Keratinocyte (primary cell): ENCODE data around the gene PPARGC1A.

Experiments used
- EZH2 ChIP-seq: IDR thresholded peaks from one replicate; pipeline ENCODE4 v1.6.1; 2012; ENCODE audit warnings: inconsistent platforms, mild to moderate bottlenecking, low read length, moderate library complexity
- TF ChIP-seq, protein P1 (sequence below), 3 experiments: IDR thresholded peaks in 1 of 3; conservative IDR thresholded peaks in 1 of 3; optimal IDR thresholded peaks in 1 of 3; 2 replicates in 2 of 3; 3 replicates in 1 of 3; pipeline versions ENCODE3 to v1.5.1; 2011; ENCODE audit warnings: low read length in 3 of 3, mild to moderate bottlenecking in 3 of 3, moderate library complexity in 2 of 3, control low read depth in 1 of 3, inconsistent platforms in 1 of 3; ENCODE audit not compliant: insufficient read depth in 2 of 3; ENCODE audit errors: extremely low read depth in 1 of 3

GRCh38 chr4:23878246-23878891 is 11.5 kb downstream of the PPARGC1A start:
- TF ChIP-seq, protein P1, sequence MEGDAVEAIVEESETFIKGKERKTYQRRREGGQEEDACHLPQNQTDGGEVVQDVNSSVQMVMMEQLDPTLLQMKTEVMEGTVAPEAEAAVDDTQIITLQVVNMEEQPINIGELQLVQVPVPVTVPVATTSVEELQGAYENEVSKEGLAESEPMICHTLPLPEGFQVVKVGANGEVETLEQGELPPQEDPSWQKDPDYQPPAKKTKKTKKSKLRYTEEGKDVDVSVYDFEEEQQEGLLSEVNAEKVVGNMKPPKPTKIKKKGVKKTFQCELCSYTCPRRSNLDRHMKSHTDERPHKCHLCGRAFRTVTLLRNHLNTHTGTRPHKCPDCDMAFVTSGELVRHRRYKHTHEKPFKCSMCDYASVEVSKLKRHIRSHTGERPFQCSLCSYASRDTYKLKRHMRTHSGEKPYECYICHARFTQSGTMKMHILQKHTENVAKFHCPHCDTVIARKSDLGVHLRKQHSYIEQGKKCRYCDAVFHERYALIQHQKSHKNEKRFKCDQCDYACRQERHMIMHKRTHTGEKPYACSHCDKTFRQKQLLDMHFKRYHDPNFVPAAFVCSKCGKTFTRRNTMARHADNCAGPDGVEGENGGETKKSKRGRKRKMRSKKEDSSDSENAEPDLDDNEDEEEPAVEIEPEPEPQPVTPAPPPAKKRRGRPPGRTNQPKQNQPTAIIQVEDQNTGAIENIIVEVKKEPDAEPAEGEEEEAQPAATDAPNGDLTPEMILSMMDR (optimal IDR thresholded peaks at IDR 0.05 in 1 of 3, IDR thresholded peaks at IDR 0.05 in 1 of 3, conservative IDR thresholded peaks at IDR 0.05 in 1 of 3; ENCODE audit: extremely low read depth in 1 of 3, insufficient read depth in 2 of 3, low read length in 3 of 3) = no peak
- TF ChIP-seq EZH2 = no peak
